WERI-Rb-1 (cell line): ENCODE measurements around the gene PALD1.
A peak's percentile ranks its signal among the peaks of the same experiment; 100 is the strongest.

Source experiments
- DNase-seq: peaks from one replicate; pipeline ENCODE4 v3.0.0-alpha.2; 2020
- H3K27ac ChIP-seq: fragments of 250-450 bp; sonication (Bioruptor Pico); 2 replicates; pipeline ENCODE4 v1.5.1; 2020; ENCODE audit warnings: mild to moderate bottlenecking, moderate library complexity
- H3K27me3 ChIP-seq: fragments of 250-450 bp; sonication (Bioruptor Pico); 2 replicates; pipeline ENCODE4 v1.5.1; 2021; ENCODE audit warnings: mild to moderate bottlenecking, low read depth, moderate library complexity; ENCODE audit not compliant: insufficient read depth, severe bottlenecking
- H3K36me3 ChIP-seq: fragments of 250-450 bp; sonication (Bioruptor Pico); 2 replicates; pipeline ENCODE4 v1.5.1; 2020; ENCODE audit warnings: mild to moderate bottlenecking, moderate library complexity
- H3K4me3 ChIP-seq: 2 replicates; pipeline ENCODE4 v1.5.1; 2011; ENCODE audit warnings: low read depth, mild to moderate bottlenecking, control low read depth, low read length
- H3K9me3 ChIP-seq: fragments of 250-450 bp; sonication (Bioruptor Pico); 2 replicates; pipeline ENCODE4 v1.5.1; 2021; ENCODE audit warnings: mild to moderate bottlenecking, moderate library complexity; ENCODE audit not compliant: severe bottlenecking
- CTCF ChIP-seq: IDR thresholded peaks from 2 replicates; pipeline ENCODE4 v1.5.1; 2011; ENCODE audit warnings: low read depth, mild to moderate bottlenecking, control low read depth, inconsistent platforms, low read length

The PALD1 gene

GRCh38 chr10:70472799-70473454, 5.6 kb upstream of the PALD1 start:
- H3K36me3 ChIP-seq: no peaks in the 10 kb centered on the region
- no peak for TF ChIP-seq CTCF
- H3K27ac ChIP-seq: no peak overlapping the region
- DNase-seq: no peak
- H3K9me3 ChIP-seq: no peaks in the 10 kb centered on the region
- H3K27me3 ChIP-seq: peaks cover 6% of the 10 kb centered on the region
- no peak overlapping the region for H3K4me3 ChIP-seq

DNA sequence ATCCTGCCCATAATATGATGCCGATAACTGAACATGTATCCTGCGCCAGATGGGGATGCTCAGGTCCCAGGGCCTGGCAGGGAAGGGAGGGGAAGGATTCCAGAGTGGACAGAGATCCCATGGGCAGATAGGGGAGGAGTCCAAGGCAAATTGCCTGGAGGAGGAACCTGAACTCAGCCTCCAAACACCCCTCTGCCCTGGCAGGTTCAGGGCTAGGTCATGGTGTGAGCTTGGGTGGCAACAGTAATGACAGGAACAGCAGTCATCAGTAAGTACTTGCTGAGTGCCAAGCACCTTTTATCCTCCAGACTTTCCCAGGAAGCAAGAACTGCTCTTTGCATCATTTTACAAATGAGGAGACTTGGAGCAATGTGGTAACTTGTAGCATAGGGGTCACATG, 3.8 kb upstream of the PALD1 start:
- no peaks in the 10 kb centered on the region for H3K36me3 ChIP-seq
- H3K4me3 ChIP-seq: no peak overlapping the region
- H3K27me3 ChIP-seq: peaks cover 8% of the 10 kb centered on the region
- H3K27ac ChIP-seq: no peak overlapping the region
- DNase-seq: peak; percentile 24
- TF ChIP-seq CTCF: no peak
- no peaks in the 10 kb centered on the region for H3K9me3 ChIP-seq

DNA sequence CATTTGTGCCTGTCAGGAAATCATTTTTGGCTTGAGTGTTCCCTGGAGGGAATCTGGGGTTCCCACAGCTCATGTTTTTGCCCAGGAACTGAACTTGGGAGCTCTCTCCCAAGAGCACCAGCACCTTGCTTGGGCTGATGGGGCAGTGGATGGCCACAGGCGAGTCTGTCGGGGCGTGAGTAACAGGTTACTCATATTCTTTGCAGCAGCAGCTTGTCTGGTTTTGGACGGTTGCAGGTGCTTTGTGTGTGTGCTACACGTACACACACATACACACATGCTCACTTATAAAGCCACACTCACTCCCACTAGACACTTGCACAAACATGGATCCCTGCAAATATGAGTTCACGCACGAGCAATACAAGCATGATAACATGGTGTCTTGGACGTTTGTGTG, 2.9 kb upstream of the PALD1 start:
- no peak for TF ChIP-seq CTCF
- H3K27me3 ChIP-seq: peaks cover 8% of the 10 kb centered on the region
- H3K4me3 ChIP-seq: no peak overlapping the region
- DNase-seq: no peak
- no peaks in the 10 kb centered on the region for H3K36me3 ChIP-seq
- no peak overlapping the region for H3K27ac ChIP-seq
- H3K9me3 ChIP-seq: no peaks in the 10 kb centered on the region

- no peaks in the 10 kb centered on the region for H3K36me3 ChIP-seq
- no peak overlapping the region for H3K4me3 ChIP-seq
- H3K27me3 ChIP-seq: peaks cover 8% of the 10 kb centered on the region
- no peaks in the 10 kb centered on the region for H3K9me3 ChIP-seq
- no peak for TF ChIP-seq CTCF
- no peak for DNase-seq
- H3K27ac ChIP-seq: no peak overlapping the region
Measured at GRCh38 chr10:70476249-70477035, 2.1 kb upstream of the PALD1 start.

GRCh38 chr10:70477661-70478162, 855 bp upstream of the PALD1 start:
- Histone ChIP-seq H3K4me3 (peak overlapping the region; percentile 67), H3K27me3 (peaks cover 8% of the 10 kb centered on the region)
- DNase-seq: no peak

More at GRCh38 chr10:70477661-70478162, 855 bp upstream of the PALD1 start:
- Histone ChIP-seq H3K36me3 (no peaks in the 10 kb centered on the region), H3K27ac (no peak overlapping the region), H3K9me3 (no peaks in the 10 kb centered on the region)
- TF ChIP-seq CTCF: no peak
